HepG2 (cell line): Measurements from ENCODE around the gene ZNF629. TPM values are rescaled to one million over a fixed set of nuclear protein-coding genes. Genes with fewer than 3 reads are reported as not detected.

Experiments
- ATAC-seq: fragments of 200-7000 bp; cut with Tn5 transposase; 3 replicates; pipeline ENCODE4 v1.9.1; 2020; ENCODE audit warnings: mild to moderate bottlenecking, moderate library complexity
- BruUV-seq: library from RNA; stranded (reverse); fragments of 400-500 nt; replicated peaks from 2 replicates; lab custom pipeline; 2021; lab: Mats Ljungman, UMichigan
- CTCF ChIA-PET: fragments of 300-600 bp; formaldehyde crosslinking; extraction: SDS; loops from one replicate; lab custom pipeline; 2021; ENCODE audit warnings: low total read pairs, inconsistent platforms, low intra/inter-chr PET ratio; lab: Yijun Ruan, JAX
- POLR2A ChIA-PET: fragments of 350-600 bp; sonication (Branson Sonifier 250); formaldehyde crosslinking; loops from one replicate; lab custom pipeline; 2020; ENCODE audit warnings: antibody characterized with exemption, inconsistent platforms; lab: Yijun Ruan, JAX
- DNase-seq: peaks from one replicate; pipeline ENCODE4 v3.0.0-alpha.2; 2015; ENCODE audit warnings: low spot score
- FAIRE-seq: peaks from 3 replicates; lab custom pipeline; 2011; peaks lifted over from hg19 to GRCh38; lab: Jason Lieb, UNC
- H2AFZ ChIP-seq: one replicate; pipeline ENCODE4 v1.6.1; 2011; ENCODE audit warnings: low read length, inconsistent platforms
- H3K27ac ChIP-seq: fragments of 300-600 bp; 3 replicates; pipeline ENCODE4 v1.8.0; 2011; ENCODE audit warnings: mixed run types, mild to moderate bottlenecking, mixed read lengths, low read length, inconsistent platforms; ENCODE audit not compliant: insufficient read depth; ENCODE audit errors: extremely low read length
- H3K27me3 ChIP-seq, 2 experiments: fragments of 200-600 bp in 1 of 2; 2 replicates in 1 of 2; 3 replicates in 1 of 2; pipeline versions ENCODE4 v1.6.0 to v1.8.0; 2011; ENCODE audit warnings: low read length in 2 of 2, mild to moderate bottlenecking in 2 of 2, moderate library complexity in 2 of 2, inconsistent platforms in 1 of 2; ENCODE audit not compliant: insufficient read depth in 2 of 2, control insufficient read depth in 1 of 2
- H3K36me3 ChIP-seq, 2 experiments: fragments of 200-600 bp in 1 of 2; replicated peaks in 1 of 2; 2 replicates in 1 of 2; 3 replicates in 1 of 2; pipeline versions ENCODE4 v1.5.1 to v1.8.0; 2011; ENCODE audit warnings: low read length in 2 of 2, inconsistent platforms in 1 of 2; ENCODE audit not compliant: insufficient read depth in 2 of 2, control insufficient read depth in 1 of 2
- H3K4me1 ChIP-seq: 2 replicates; pipeline ENCODE4 v1.5.1; 2012; ENCODE audit warnings: low read length, inconsistent platforms; ENCODE audit not compliant: insufficient read depth
- H3K4me2 ChIP-seq: 2 replicates; pipeline ENCODE4 v1.6.0; 2011; ENCODE audit warnings: low read depth, low read length, inconsistent platforms
- H3K4me3 ChIP-seq, 3 experiments: fragments of 200-600 bp in 1 of 3; sonication (generic), shearing (Covaris generic) in 1 of 3; replicated peaks in 1 of 3; 2 replicates each; pipeline ENCODE4 v1.5.1; 2011 to 2016; ENCODE audit warnings: low read length in 3 of 3, inconsistent platforms in 2 of 3, low read depth in 2 of 3, mild to moderate bottlenecking in 2 of 3, control low read depth in 1 of 3, mixed read lengths in 1 of 3; ENCODE audit not compliant: insufficient read depth in 1 of 3
- H3K79me2 ChIP-seq: one replicate; pipeline ENCODE4 v1.6.1; 2011; ENCODE audit warnings: low read length, inconsistent platforms; ENCODE audit not compliant: insufficient read depth
- H3K9ac ChIP-seq: 2 replicates; pipeline ENCODE4 v1.6.0; 2011; ENCODE audit warnings: mild to moderate bottlenecking, low read depth, low read length, inconsistent platforms; ENCODE audit not compliant: insufficient read depth
- H3K9me3 ChIP-seq: 2 replicates; pipeline ENCODE4 v1.5.1; 2012; ENCODE audit warnings: mild to moderate bottlenecking, low read length
- H4K20me1 ChIP-seq: 2 replicates; pipeline ENCODE4 v1.6.0; 2011; ENCODE audit warnings: inconsistent platforms, mild to moderate bottlenecking, low read length, moderate library complexity; ENCODE audit not compliant: insufficient read depth
- ARID5B ChIP-seq: IDR thresholded peaks from 2 replicates; pipeline ENCODE4 v1.4.0; 2020; ENCODE audit warnings: mild to moderate bottlenecking, missing genetic modification reagents
- DMAP1 ChIP-seq: IDR thresholded peaks from 2 replicates; pipeline ENCODE4 v1.6.1; 2016
- KDM5A ChIP-seq: fragments of 200-600 bp; sonication (generic); IDR thresholded peaks from 2 replicates; pipeline ENCODE4 v1.7.0; 2018; ENCODE audit warnings: antibody characterized with exemption, mild to moderate bottlenecking, low read length, borderline replicate concordance
- KDM6A ChIP-seq: IDR thresholded peaks from 2 replicates; pipeline ENCODE4 v1.6.1; 2016; ENCODE audit warnings: low read depth
- MXD3 ChIP-seq: IDR thresholded peaks from 2 replicates; pipeline ENCODE4 v1.6.1; 2016; ENCODE audit warnings: mild to moderate bottlenecking, missing biosample characterization, missing genetic modification reagents
- PHF21A ChIP-seq: sonication (generic); formaldehyde crosslinking; IDR thresholded peaks from 2 replicates; pipeline ENCODE4 v1.5.0; 2020; ENCODE audit warnings: mild to moderate bottlenecking, missing genetic modification reagents
- SOX6 ChIP-seq, 2 experiments: fragments of 450-650 bp in 1 of 2; sonication (generic) in 1 of 2; formaldehyde crosslinking in 1 of 2; IDR thresholded peaks; 2 replicates each; pipeline versions ENCODE4 v1.4.0 to v1.6.1; 2017 to 2020; ENCODE audit warnings: antibody characterized with exemption in 1 of 2, mild to moderate bottlenecking in 1 of 2, missing genetic modification reagents in 1 of 2
- ZFP90 ChIP-seq: sonication (generic); formaldehyde crosslinking; IDR thresholded peaks from 2 replicates; pipeline ENCODE4 v1.8.0; 2022; ENCODE audit warnings: missing genetic modification reagents, mild to moderate bottlenecking, inconsistent platforms, borderline replicate concordance
- ZNF513 ChIP-seq: sonication (generic); formaldehyde crosslinking; conservative IDR thresholded peaks from 2 replicates; pipeline ENCODE4 v1.5.0; 2020; ENCODE audit warnings: missing genetic modification reagents
- ZNF547 ChIP-seq: sonication (generic); formaldehyde crosslinking; IDR thresholded peaks from 2 replicates; pipeline ENCODE4 v1.5.1; 2020; ENCODE audit warnings: mild to moderate bottlenecking, missing genetic modification reagents
- ZNF558 ChIP-seq: sonication (generic); formaldehyde crosslinking; IDR thresholded peaks from 2 replicates; pipeline ENCODE4 v1.9.0; 2022; ENCODE audit warnings: mild to moderate bottlenecking, missing genetic modification reagents, borderline replicate concordance
- ZNF709 ChIP-seq: sonication (generic); formaldehyde crosslinking; IDR thresholded peaks from 2 replicates; pipeline ENCODE4 v1.5.0; 2020; ENCODE audit warnings: mild to moderate bottlenecking, missing genetic modification reagents
- WGBS: methylation state at CpG from one replicate; pipeline ENCODE4 v1.1.6; 2017; ENCODE audit warnings: low lambda C conversion rate; 5-methylcytosine and 5-hydroxymethylcytosine counted together
- in situ Hi-C: cut with HindIII; loops from 2 replicates; pipeline ENCODE4 v1.10.0; 2017; ENCODE audit warnings: low pct_unique_long_range_greater_than_20kb; ENCODE audit not compliant: extremely low pct_ligation_motif_present
- intact Hi-C: fragments of 100-400 bp; cut with micrococcal nuclease; formaldehyde crosslinking; loops from one replicate; pipeline ENCODE4 v1.10.0; 2022; ENCODE audit not compliant: unreplicated experiment
- polyA plus RNA-seq, 8 experiments: library from polyadenylated mRNA; depleted of rRNA in 3 of 8; stranded (reverse) in 7 of 8; unstranded in 1 of 8; fragments of >200 nt; fragmentation: Illumina TruSeq in 4 of 8; extraction: Trizol in 4 of 8; gene quantifications; 2 replicates each; pipeline versions ENCODE4 v1.2.1 to v1.2.3, GENCODE V29; 2011 to 2016; ENCODE audit warnings: low read depth in 4 of 8, missing spikeins in 1 of 8, mixed read lengths in 1 of 8; ENCODE audit not compliant: insufficient read depth in 1 of 8
- total RNA-seq, 5 experiments: library from RNA; depleted of rRNA; stranded (reverse); fragments of >200 nt; fragmentation: Illumina TruSeq; extraction: Trizol; gene quantifications; 2 replicates each; pipeline ENCODE4 v1.2.3, GENCODE V29; 2016; ENCODE audit warnings: low read depth in 1 of 5

ZNF629 gene
- total and polyA plus RNA-seq, 2 of the 13 experiments (the other 11 are each of a cell fraction or from before 2014, with no cell fraction given), result 6.1 to 16.5 TPM

- intact Hi-C loops, result no loop called here
- H4K20me1 ChIP-seq, result no peaks in the 10 kb centered on the region
- no peak for DNase-seq
- peaks cover 16% of the 10 kb centered on the region for H3K4me1 ChIP-seq
- POLR2A ChIA-PET, result interaction anchor here (4.3 kb wide), 1 partner anchor 20 kb away, joined by 18 read pairs; the partner anchor contains the start of gene PHKG2
- BruUV-seq, result no TSS peak
- no peaks in the 10 kb centered on the region; a peak in 1 of 5 replicates for H3K27me3 ChIP-seq
- 97% methylated on average over 17 of the region's 18 CpGs for WGBS
- H3K4me2 ChIP-seq, result no peak overlapping the region
- in situ Hi-C loops, result no loop called here
- ATAC-seq, result no peak
- no peak overlapping the region for H2AFZ ChIP-seq
- FAIRE-seq, result no peak
- H3K27ac ChIP-seq, result no peak overlapping the region
- H3K4me3 ChIP-seq, result no peak overlapping the region
- TF ChIP-seq MXD3 (CRISPR knock-in tag) (0 out of 2 replicates have a peak, but pooled peaks have one; percentile 12), ZNF547 (CRISPR knock-in tag) (no peak), ZNF709 (no peak), KDM5A (no peak)
- CTCF ChIA-PET, result no interaction called here
- peaks cover 67 to 88% of the 10 kb centered on the region in 2 experiments for H3K36me3 ChIP-seq
- H3K9me3 ChIP-seq, result no peaks in the 10 kb centered on the region
- no peak overlapping the region for H3K9ac ChIP-seq
- peaks cover 12% of the 10 kb centered on the region for H3K79me2 ChIP-seq
Measured at GRCh38 chr16:30767767-30768465, 19.1 kb downstream of the ZNF629 start.

GRCh38 chr16:30766933-30767284 is 20.1 kb downstream of the ZNF629 start:
- peaks cover 18% of the 10 kb centered on the region for H3K4me1 ChIP-seq
- TF ChIP-seq ZFP90 (CRISPR knock-in tag) (no peak), ARID5B (no peak), ZNF513 (CRISPR knock-in tag) (no peak), SOX6 (IDR thresholded peaks at IDR 0.05) (no peak), SOX6 (CRISPR knock-in tag; IDR thresholded peaks at IDR 0.05) (no peak), PHF21A (CRISPR knock-in tag) (no peak), DMAP1 (CRISPR knock-in tag) (no peak), ZNF558 (no peak), KDM6A (CRISPR knock-in tag) (no peak)

More at GRCh38 chr16:30766933-30767284, 20.1 kb downstream of the ZNF629 start:
- H4K20me1 ChIP-seq, result no peaks in the 10 kb centered on the region
- FAIRE-seq (no peak), DNase-seq (no peak), ATAC-seq (no peak)
- CTCF ChIA-PET, result no interaction called here
- H3K4me2 ChIP-seq, result no peak overlapping the region
- POLR2A ChIA-PET, result interaction anchor here (0.8 kb wide), 1 partner anchor 8 kb away, joined by 3 read pairs; no protein-coding TSS in a partner anchor
- BruUV-seq, result no TSS peak
- H3K9me3 ChIP-seq, result no peaks in the 10 kb centered on the region
- no peaks in the 10 kb centered on the region; a peak in 1 of 5 replicates for H3K27me3 ChIP-seq
- in situ Hi-C loops, result no loop called here
- peaks cover 59 to 78% of the 10 kb centered on the region in 2 experiments for H3K36me3 ChIP-seq
- peaks cover 19% of the 10 kb centered on the region for H3K79me2 ChIP-seq
- no peak overlapping the region for H3K27ac ChIP-seq
- no peak overlapping the region for H2AFZ ChIP-seq
- H3K4me3 ChIP-seq, result no peak overlapping the region
- intact Hi-C loops, result no loop called here
- 96% methylated on average over 4 of the region's 4 CpGs for WGBS
- H3K9ac ChIP-seq, result no peak overlapping the region
